HFFc6 (cell line): ENCODE data around the gene BARX2. TPM values are rescaled to one million over a fixed set of nuclear protein-coding genes. Genes with fewer than 3 reads are reported as not detected.

Experiments
- DNase-seq: peaks from one replicate; pipeline ENCODE4 v3.0.0-alpha.2; 2018
- H3K27ac Mint-ChIP-seq: 2 replicates; pipeline ENCODE4 v1.8.0; 2020; ENCODE audit warnings: mild to moderate bottlenecking, mixed read lengths
- H3K27me3 Mint-ChIP-seq: 2 replicates; pipeline ENCODE4 v1.8.0; 2021; ENCODE audit warnings: mild to moderate bottlenecking, moderate library complexity, mixed read lengths; ENCODE audit not compliant: insufficient read depth
- H3K36me3 Mint-ChIP-seq: 2 replicates; pipeline ENCODE4 v1.8.0; 2021; ENCODE audit warnings: low read depth, mixed read lengths
- H3K4me1 Mint-ChIP-seq: 2 replicates; pipeline ENCODE4 v1.8.0; 2020; ENCODE audit warnings: low read depth, mixed read lengths
- H3K4me3 Mint-ChIP-seq: 2 replicates; pipeline ENCODE4 v1.8.0; 2020; ENCODE audit warnings: mild to moderate bottlenecking, moderate library complexity, mixed read lengths
- H3K9me3 Mint-ChIP-seq: 2 replicates; pipeline ENCODE4 v1.8.0; 2020; ENCODE audit warnings: mild to moderate bottlenecking, mixed read lengths
- CTCF ChIP-seq: fragments of 200-600 bp; sonication (generic); IDR thresholded peaks from 2 replicates; pipeline ENCODE4 v1.5.0; 2021; ENCODE audit warnings: antibody characterized with exemption, mild to moderate bottlenecking
- total RNA-seq, 6 experiments: library from RNA; stranded (reverse); fragmentation: NEBNext Ultra II Directional; extraction: Animal tissue kit (Norgen Biotek cat#: 25700); gene quantifications; 2 replicates in 1 of 6; 3 replicates in 5 of 6; pipeline ENCODE4 v1.2.3, GENCODE V29; 2021

Gene BARX2
- total RNA-seq, 6 experiments from 2014 or later = not detected

DNA sequence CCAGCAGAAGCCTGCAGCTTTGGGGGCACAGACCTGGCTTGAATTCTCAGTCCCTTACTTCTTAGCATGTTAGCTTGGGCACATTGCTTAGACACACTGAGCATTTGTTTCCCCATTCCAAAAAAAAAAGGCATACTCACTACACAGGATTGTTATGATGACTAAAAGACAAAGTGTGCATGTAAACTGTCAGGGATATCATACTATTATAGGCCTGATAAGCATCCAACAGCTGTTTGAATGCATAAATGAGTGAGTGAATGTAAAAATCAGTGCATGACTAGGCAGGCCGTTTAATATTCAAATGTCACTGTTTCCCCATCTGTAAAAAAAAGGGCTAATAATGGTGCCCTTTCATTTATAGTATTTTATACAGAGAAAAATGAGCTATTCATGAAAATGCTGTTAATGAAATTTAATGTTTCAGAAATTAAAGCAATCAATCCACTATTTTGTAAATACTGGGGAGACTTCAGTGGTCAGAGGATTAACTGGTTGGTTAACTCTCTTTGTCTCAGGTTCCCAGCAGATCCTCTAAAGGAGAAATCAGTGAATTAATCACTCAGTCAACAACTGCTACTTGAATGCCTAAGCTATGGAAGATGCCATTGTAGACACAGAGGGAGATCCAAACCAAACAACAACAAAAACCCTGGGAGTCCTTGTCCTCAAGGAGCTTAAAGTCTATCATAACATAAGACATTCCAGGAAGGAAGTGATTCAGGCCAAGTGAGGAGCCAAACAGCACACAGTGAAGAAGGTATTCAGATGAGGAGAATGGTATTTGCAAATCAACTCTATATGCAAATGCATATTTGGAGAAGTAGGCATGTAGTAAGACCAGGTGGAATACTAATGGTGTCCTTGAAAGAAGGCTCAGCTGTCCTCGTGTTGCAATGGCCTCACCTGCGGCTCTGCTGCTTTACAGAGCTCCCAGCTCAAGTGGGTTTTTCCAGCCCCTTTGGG lies 26.8 kb downstream of the BARX2 start:
- H3K9me3 Mint-ChIP-seq = no peaks in the 10 kb centered on the region
- H3K27me3 Mint-ChIP-seq = peaks cover 22% of the 10 kb centered on the region
- H3K4me3 Mint-ChIP-seq = no peak overlapping the region
- no peak for DNase-seq
- H3K36me3 Mint-ChIP-seq = no peaks in the 10 kb centered on the region
- no peak overlapping the region for H3K27ac Mint-ChIP-seq
- no peaks in the 10 kb centered on the region for H3K4me1 Mint-ChIP-seq
- no peak for TF ChIP-seq CTCF

GRCh38 chr11:129404731-129405130 lies 29.1 kb downstream of the BARX2 start:
- H3K4me3 Mint-ChIP-seq = no peak overlapping the region
- no peaks in the 10 kb centered on the region for H3K4me1 Mint-ChIP-seq
- H3K36me3 Mint-ChIP-seq = no peaks in the 10 kb centered on the region
- no peak overlapping the region for H3K27ac Mint-ChIP-seq
- DNase-seq = no peak
- no peak for TF ChIP-seq CTCF
- H3K27me3 Mint-ChIP-seq = peaks cover 17% of the 10 kb centered on the region
- H3K9me3 Mint-ChIP-seq = no peaks in the 10 kb centered on the region

DNA sequence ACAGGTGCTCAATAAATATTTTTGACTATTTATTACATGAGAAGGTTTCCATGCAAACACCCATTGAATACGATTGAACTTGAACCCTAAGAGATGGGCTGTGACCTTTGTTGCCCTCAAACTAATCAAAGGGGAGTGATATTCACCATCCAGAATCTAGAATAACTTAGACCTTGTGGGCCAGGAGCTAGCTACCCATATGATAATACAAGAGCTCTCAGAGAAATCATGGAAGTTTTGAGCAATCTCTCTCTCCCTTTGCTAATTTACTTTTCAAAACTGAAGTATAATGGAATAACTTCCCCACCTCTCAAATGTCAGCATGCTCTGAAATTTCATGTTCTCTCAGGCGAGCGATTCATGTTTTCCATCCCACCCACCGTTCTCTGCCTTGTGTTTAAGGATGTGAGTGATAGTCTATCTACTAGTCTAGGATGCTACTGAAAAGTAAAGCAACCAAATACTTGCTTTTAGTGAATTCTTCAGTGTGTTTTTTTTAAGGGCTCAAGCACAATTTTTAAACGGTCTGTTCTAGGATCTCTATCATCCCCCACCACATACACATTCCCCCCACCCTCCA lies 33.3 kb downstream of the BARX2 start:
- H3K36me3 Mint-ChIP-seq = no peaks in the 10 kb centered on the region
- DNase-seq = no peak
- H3K4me3 Mint-ChIP-seq = no peak overlapping the region
- H3K4me1 Mint-ChIP-seq = no peaks in the 10 kb centered on the region
- no peak for TF ChIP-seq CTCF
- peaks cover 21% of the 10 kb centered on the region for H3K27me3 Mint-ChIP-seq
- no peaks in the 10 kb centered on the region for H3K9me3 Mint-ChIP-seq
- no peak overlapping the region for H3K27ac Mint-ChIP-seq

DNA sequence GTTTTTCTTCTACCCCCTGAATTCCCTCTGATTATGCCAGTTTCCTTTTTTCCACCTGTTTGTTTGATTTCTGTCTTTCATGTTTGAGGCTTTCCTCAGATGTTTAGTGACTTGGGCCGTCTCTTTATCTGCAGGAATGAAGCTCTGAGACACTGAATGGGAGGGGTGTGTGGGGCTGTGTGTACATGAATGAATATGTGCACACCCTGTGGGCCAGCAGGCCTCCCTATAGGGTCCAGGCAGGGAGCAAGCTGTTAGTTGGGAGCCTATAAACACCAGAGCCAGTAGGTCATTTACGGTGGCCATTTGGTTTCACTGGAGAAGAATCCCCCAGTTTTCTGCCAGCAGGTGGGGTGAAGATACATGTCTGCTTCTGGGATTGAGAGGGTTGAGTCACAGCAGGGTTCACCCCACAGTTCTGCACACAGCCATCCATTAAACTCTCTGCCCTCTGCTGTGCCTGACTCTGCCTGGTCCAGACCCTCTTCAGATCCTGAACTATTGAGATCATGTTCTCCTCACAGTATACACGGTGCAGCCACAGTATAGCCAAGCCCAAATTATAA lies 34.8 kb downstream of the BARX2 start:
- no peak for TF ChIP-seq CTCF
- Mint-ChIP-seq H3K4me1 (no peaks in the 10 kb centered on the region), H3K36me3 (no peaks in the 10 kb centered on the region), H3K27ac (no peak overlapping the region), H3K27me3 (peaks cover 19% of the 10 kb centered on the region), H3K4me3 (no peak overlapping the region), H3K9me3 (no peaks in the 10 kb centered on the region)
- no peak for DNase-seq

DNA sequence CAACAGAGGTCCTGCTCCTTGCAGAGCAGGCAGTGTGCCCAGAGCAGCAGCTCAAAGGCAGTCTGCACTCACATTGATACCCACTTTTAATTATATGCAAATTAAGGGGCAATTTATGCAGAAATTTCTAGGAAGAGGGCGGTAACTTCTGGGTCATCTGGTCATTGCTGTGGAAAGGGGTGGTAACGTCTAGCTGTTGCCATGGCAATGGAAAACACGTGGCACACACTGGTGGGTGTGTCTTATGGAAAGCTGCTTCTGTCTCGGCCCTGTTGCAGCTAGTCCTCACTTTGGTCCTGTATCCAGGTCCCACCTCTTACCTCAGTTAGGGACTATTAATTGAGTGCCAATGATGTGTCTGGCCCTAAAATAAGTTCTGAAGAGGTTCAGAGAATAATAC lies 36.8 kb downstream of the BARX2 start:
- TF ChIP-seq CTCF = no peak
- Mint-ChIP-seq H3K4me1 (no peaks in the 10 kb centered on the region), H3K4me3 (no peak overlapping the region), H3K27ac (no peak overlapping the region), H3K9me3 (no peaks in the 10 kb centered on the region), H3K27me3 (peaks cover 16% of the 10 kb centered on the region), H3K36me3 (no peaks in the 10 kb centered on the region)
- no peak for DNase-seq
